ENCODE measurements around the gene AFMID. TPM values are rescaled to one million over a fixed set of nuclear protein-coding genes. Genes with fewer than 3 reads are reported as not detected.

AFMID gene
- total and polyA plus RNA-seq, 3 donors from 2014 or later = 36.1 to 82.2 (median 59.4) TPM

- no peaks in the 10 kb centered on the region for H3K36me3 ChIP-seq (ENCODE audit: low read depth, missing control alignments)
- WGBS, 2 donors = 93% methylated on average over 3 of the region's 3 CpGs
- no peak for DNase-seq
- intact Hi-C loops (cut with DNase I; ENCODE audit: low total_unique reads) = no loop called here
- no peak overlapping the region for H3K27ac ChIP-seq
- TF ChIP-seq CTCF (IDR thresholded peaks at IDR 0.05) = no peak
- TF ChIP-seq POLR2A (IDR thresholded peaks at IDR 0.05) = no peak
- no peaks in the 10 kb centered on the region for H3K4me1 ChIP-seq
- H3K27me3 ChIP-seq = no peaks in the 10 kb centered on the region
- no peaks in the 10 kb centered on the region for H3K9me3 ChIP-seq
- no peak overlapping the region for H3K4me3 ChIP-seq
Measured at GRCh38 chr17:78223765-78224164, 36.6 kb downstream of the AFMID start.

GRCh38 chr17:78224231-78225087 is 37.3 kb downstream of the AFMID start:
- 76 to 84% methylated on average over 27 of the region's 27 CpGs for WGBS, 2 donors
- TF ChIP-seq CTCF (IDR thresholded peaks at IDR 0.05) (no peak), POLR2A (IDR thresholded peaks at IDR 0.05) (no peak)
- Histone ChIP-seq H3K9me3 (no peaks in the 10 kb centered on the region), H3K27ac (no peak overlapping the region), H3K27me3 (no peaks in the 10 kb centered on the region), H3K36me3 (ENCODE audit: low read depth, missing control alignments) (no peaks in the 10 kb centered on the region), H3K4me3 (no peak overlapping the region), H3K4me1 (no peaks in the 10 kb centered on the region)
- DNase-seq = no peak
- intact Hi-C loops (cut with DNase I; ENCODE audit: low total_unique reads) = no loop called here

- 92 to 95% methylated on average over 16 of the region's 16 CpGs for whole genome bisulfite sequencing, 2 donors
Measured at GRCh38 chr17:78225088-78225865, 38.1 kb downstream of the AFMID start.

GRCh38 chr17:78226055-78226758 is 39.0 kb downstream of the AFMID start:
- Histone ChIP-seq H3K4me1 (no peaks in the 10 kb centered on the region), H3K36me3 (ENCODE audit: low read depth, missing control alignments) (no peaks in the 10 kb centered on the region), H3K27ac (no peak overlapping the region), H3K27me3 (no peaks in the 10 kb centered on the region), H3K9me3 (no peaks in the 10 kb centered on the region), H3K4me3 (no peak overlapping the region)
- no peak for DNase-seq
- intact Hi-C loops (cut with DNase I; ENCODE audit: low total_unique reads) = no loop called here
- WGBS, 2 donors = 79 to 81% methylated on average over 12 of the region's 12 CpGs
- TF ChIP-seq CTCF (IDR thresholded peaks at IDR 0.05) = no peak
- no peak for TF ChIP-seq POLR2A (IDR thresholded peaks at IDR 0.05)

More at GRCh38 chr17:78225088-78225865, 38.1 kb downstream of the AFMID start:
- Histone ChIP-seq H3K4me3 (no peak overlapping the region), H3K27ac (no peak overlapping the region), H3K36me3 (ENCODE audit: low read depth, missing control alignments) (no peaks in the 10 kb centered on the region), H3K4me1 (no peaks in the 10 kb centered on the region), H3K9me3 (no peaks in the 10 kb centered on the region), H3K27me3 (no peaks in the 10 kb centered on the region)
- TF ChIP-seq CTCF (IDR thresholded peaks at IDR 0.05) (no peak), POLR2A (IDR thresholded peaks at IDR 0.05) (no peak)
- no peak for DNase-seq
- intact Hi-C loops (cut with DNase I; ENCODE audit: low total_unique reads) = no loop called here
